ENCODE data around the gene GIMAP8. TPM values are rescaled to one million over a fixed set of nuclear protein-coding genes. Genes with fewer than 3 reads are reported as not detected.

Gene GIMAP8
- total and polyA plus RNA-seq, 2 of the 8 experiments (the other 6 are each of a cell fraction or from before 2014, with no cell fraction given): not detected

DNA sequence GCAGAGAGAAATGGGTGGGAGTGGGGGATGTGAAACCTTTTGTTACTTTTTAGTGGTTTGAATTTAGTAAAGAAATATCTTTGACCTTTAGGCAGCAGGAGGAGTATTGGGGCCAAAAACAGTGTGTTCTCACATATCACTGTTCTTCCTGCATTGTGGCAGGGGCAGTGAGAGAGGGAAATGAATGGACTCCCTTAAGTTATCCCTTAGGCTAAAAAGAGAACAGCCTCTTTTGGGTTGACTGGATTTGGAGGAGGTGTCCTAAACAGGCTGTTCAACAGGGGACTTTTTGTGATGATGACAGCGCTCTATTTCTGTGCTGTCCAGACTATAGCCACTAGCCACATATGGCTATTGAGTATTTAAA lies 49.0 kb upstream of the GIMAP8 start:
- Histone ChIP-seq H2AK5ac (ENCODE audit: low read depth, low read length) (peak overlapping the region; percentile 84), H3K23me2 (ENCODE audit: low read depth, low read length) (peaks cover 4% of the 10 kb centered on the region; the same call in 1 of the 2 replicates), H4K91ac (replicated peaks; ENCODE audit: insufficient read length, low read length) (peak overlapping the region; percentile 98), H3K56ac (replicated peaks; ENCODE audit: insufficient read length, low read depth, low read length) (peak overlapping the region; percentile 82), H3K4ac (replicated peaks; ENCODE audit: insufficient read length, low read depth, low read length) (peak overlapping the region; percentile 61), H2BK15ac (ENCODE audit: low read length) (0 out of 2 replicates have a peak overlapping the region, but pooled peaks have one; percentile 66), H3K36me3 (ENCODE audit: control insufficient read depth in 2 of 4, insufficient read depth in 4 of 4, low read length in 3 of 4) (peaks cover 3 to 24% (median 11%) of the 10 kb centered on the region in 4 experiments; a peak in 4 of 8 replicates), H3K4me2 (ENCODE audit: insufficient read depth in 1 of 2, low read depth in 2 of 2, low read length in 2 of 2) (peak overlapping the region; percentile 7 to 46; a peak in 3 of 4 replicates), H3K4me1 (replicated peaks in 1 of 4; ENCODE audit: control insufficient read depth in 3 of 4, insufficient read depth in 4 of 4, low read length in 3 of 4) (peaks cover 35 to 61% (median 52%) of the 10 kb centered on the region in 4 experiments), H3K27ac (ENCODE audit: low read depth, low read length) (peak overlapping the region; percentile 90), H3K4me3 (ENCODE audit: extremely low read depth in 1 of 4, insufficient read depth in 2 of 4, low read depth in 3 of 4, low read length in 4 of 4) (peak overlapping the region in 1 of 4 experiments; percentile 19; a peak in 1 of 8 replicates), H2BK120ac (replicated peaks; ENCODE audit: low read depth, low read length) (peak overlapping the region; percentile 98), H4K5ac (ENCODE audit: insufficient read length, low read depth, low read length) (peak overlapping the region; percentile 93), H3K18ac (ENCODE audit: extremely low read depth, low read length) (peak overlapping the region; percentile 89), H3K9me3 (ENCODE audit: insufficient read depth in 2 of 2, low read depth in 1 of 2, low read length in 1 of 2) (no peaks in the 10 kb centered on the region), H4K8ac (ENCODE audit: extremely low read depth, insufficient read depth, low read length) (peak overlapping the region; percentile 72; the same call in 1 of the 2 replicates), H2AFZ (ENCODE audit: low read length) (no peak overlapping the region), H2BK20ac (ENCODE audit: low read length) (peak overlapping the region; percentile 100), H3K27me3 (replicated peaks in 1 of 4; ENCODE audit: control insufficient read depth in 3 of 4, extremely low read depth in 1 of 4, insufficient read depth in 3 of 4, low read length in 3 of 4) (no peaks in the 10 kb centered on the region), H3K79me2 (ENCODE audit: control insufficient read depth in 1 of 2, insufficient read depth in 2 of 2, low read length in 2 of 2) (peaks cover 0 to 12% of the 10 kb centered on the region in 2 experiments; a peak in 2 of 4 replicates), H3K23ac (ENCODE audit: insufficient read length) (no peak overlapping the region), H2BK12ac (ENCODE audit: low read depth, low read length) (peak overlapping the region; percentile 97; the same call in 1 of the 2 replicates), H3K14ac (ENCODE audit: insufficient read length) (no peak overlapping the region), H3K9ac (replicated peaks in 1 of 4; ENCODE audit: extremely low read depth in 1 of 4, low read depth in 3 of 4, low read length in 3 of 4) (peak overlapping the region in 3 of 4 experiments; percentile 14 to 57 (median 56); a peak in 5 of 7 replicates), H2BK5ac (ENCODE audit: low read depth, low read length) (peak overlapping the region; percentile 97), H3K79me1 (ENCODE audit: low read depth, low read length) (peaks cover 2% of the 10 kb centered on the region; the same call in 1 of the 2 replicates), H4K20me1 (replicated peaks in 1 of 2; ENCODE audit: control insufficient read depth in 1 of 2, insufficient read depth in 2 of 2, low read length in 2 of 2) (no peaks in the 10 kb centered on the region)
- 25% methylated on average over 1 of the region's 1 CpG; no CpG with 5 or more reads in 1 of the 2 experiments for WGBS, 2 experiments (ENCODE audit: extremely low coverage in 1 of 2, insufficient coverage in 1 of 2, insufficient read length in 1 of 2, insufficient replicate concordance in 2 of 2, low coverage in 1 of 2, low lambda C conversion rate in 2 of 2, missing lambda C conversion rate in 1 of 2)
- no peak for FAIRE-seq
- DNase-seq (ENCODE audit: low read depth in 1 of 2, low spot score in 2 of 2): no peak
- ChIA-PET POLR2A (ENCODE audit: partially characterized antibody) (interaction anchor here (1.2 to 14.9 kb wide), 15 partner anchors 3 to 75 kb away, joined by 4 to 230 read pairs (median 11); partner anchors contain the start of genes RARRES2 and REPIN1), CTCF (ENCODE audit: partially characterized antibody) (interaction anchor here (0.8 to 3.8 kb wide), 12 partner anchors 9 to 45 kb away, joined by 3 to 31 read pairs (median 4); no protein-coding TSS in a partner anchor)
- no peak for TF ChIP-seq TEAD4 (IDR thresholded peaks at IDR 0.05; ENCODE audit: low read depth, low read length)
- TF ChIP-seq EGR1 (IDR thresholded peaks at IDR 0.05; ENCODE audit: borderline replicate concordance, low read depth, low read length): no peak
- TF ChIP-seq RNF2 (IDR thresholded peaks at IDR 0.05; ENCODE audit: borderline replicate concordance, low read depth, low read length, missing control alignments, poor library complexity, severe bottlenecking): no peak

Data from H1 (cell line).